NCI-H345 treated with DMSO at 0.1 percent for 48 hours (cell line): ENCODE results near the gene NEURL1B.

Experiments used
- DNase-seq: peaks from one replicate; lab custom pipeline; 2025; ENCODE audit not compliant: unreplicated experiment; lab: John Stamatoyannopoulos, UW

Gene NEURL1B

GRCh38 chr5:172633403-172633970 lies 7.6 kb upstream of the NEURL1B start:
- no peak for DNase-seq

GRCh38 chr5:172634106-172634899 lies 6.8 kb upstream of the NEURL1B start:
- DNase-seq, result no peak

GRCh38 chr5:172635038-172635437 lies 6.0 kb upstream of the NEURL1B start:
- no peak for DNase-seq

GRCh38 chr5:172636279-172637050 lies 4.6 kb upstream of the NEURL1B start:
- DNase-seq, result no peak

- peak; percentile 58 for DNase-seq
These were observed 3.9 kb upstream of the NEURL1B start for GRCh38 chr5:172637110-172637580.

GRCh38 chr5:172637740-172638139 lies 3.3 kb upstream of the NEURL1B start:
- DNase-seq, result no peak

- no peak for DNase-seq
These were observed 2.8 kb upstream of the NEURL1B start for GRCh38 chr5:172638209-172638768.

- DNase-seq, result no peak
These were observed 924 bp upstream of the NEURL1B start for GRCh38 chr5:172640139-172640538.

GRCh38 chr5:172641359-172642050 lies 442 bp downstream of the NEURL1B start:
- DNase-seq, result no peak

GRCh38 chr5:172642051-172642409 lies 967 bp downstream of the NEURL1B start:
- no peak for DNase-seq

- DNase-seq, result no peak
These were observed 1.4 kb downstream of the NEURL1B start for GRCh38 chr5:172642486-172642885.

- no peak for DNase-seq
These were observed 2.1 kb downstream of the NEURL1B start for GRCh38 chr5:172642926-172643871.

GRCh38 chr5:172644266-172644665 lies 3.2 kb downstream of the NEURL1B start:
- DNase-seq, result no peak

GRCh38 chr5:172644711-172645110 lies 3.6 kb downstream of the NEURL1B start:
- DNase-seq, result no peak

- DNase-seq, result no peak
These were observed 4.4 kb downstream of the NEURL1B start for GRCh38 chr5:172645271-172646055.

GRCh38 chr5:172646716-172647285 lies 5.7 kb downstream of the NEURL1B start:
- DNase-seq, result peak; percentile 93

- DNase-seq, result no peak
These were observed 6.4 kb downstream of the NEURL1B start for GRCh38 chr5:172647352-172648012.

GRCh38 chr5:172648013-172648381 lies 6.9 kb downstream of the NEURL1B start:
- DNase-seq, result peak; percentile 32
